Renal pelvis (tissue), 3 donors: ENCODE measurements around the gene PLA2G10. TPM values are rescaled to one million over a fixed set of nuclear protein-coding genes. Genes with fewer than 3 reads are reported as not detected.

Experiments
- polyA plus RNA-seq, 3 donors: library from polyadenylated mRNA; unstranded; fragments of 120-200 nt; gene quantifications; one replicate each; pipeline ENCODE4 v1.2.1, GENCODE V29; 2013; ENCODE audit not compliant: insufficient read length in 3 of 3

Gene PLA2G10
- polyA plus RNA-seq, 3 donors = 0.31 to 1.2 (median 0.74) TPM

Other genes with a start within 250 kb of the PLA2G10 start
- gene PARN, start 64.0 kb downstream of the PLA2G10 start, polyA plus RNA-seq = 10 to 100 TPM; 29.8 to 40.0 (median 33.9) TPM
- gene BFAR, start 61.4 kb downstream of the PLA2G10 start, polyA plus RNA-seq = 10 to 100 TPM; 59.4 to 73.5 (median 69.7) TPM
- 1 to 10 TPM in 2 of 3 donors, not detected in 1; 2.1 to 4.4 TPM for gene NPIPA3, start 9.1 kb upstream of the PLA2G10 start, polyA plus RNA-seq
- 10 to 100 TPM in 1 of 3 donors, 1 to 10 TPM in 1, not detected in 1; 2.2 to 12.0 TPM for gene NPIPA2, start 48.2 kb upstream of the PLA2G10 start, polyA plus RNA-seq
- gene NOMO1, start 139.4 kb upstream of the PLA2G10 start, polyA plus RNA-seq = 10 to 100 TPM; 70.7 to 83.5 (median 79.0) TPM
- gene NPIPA1, start 243.1 kb upstream of the PLA2G10 start, polyA plus RNA-seq = 100 to 1,000 TPM; 121 to 163 (median 156) TPM